HG03175 (cell line): ENCODE results near the gene FRMD4A.
A peak's percentile ranks its signal among the peaks of the same experiment; 100 is the strongest.
"Not testable (repeated sequence)": the region's sequence is repeated elsewhere in the genome, so short reads cannot be mapped to it uniquely, and the experiment has no call there.

Experiments used
- ATAC-seq: cut with Tn5 transposase; IDR thresholded peaks from one replicate; pipeline ENCODE4 v1.9.1; 2021; ENCODE audit warnings: mild to moderate bottlenecking, moderate library complexity; ENCODE audit not compliant: unreplicated experiment

The FRMD4A gene

GRCh38 chr10:13774303-13774893 is 556.3 kb downstream of the FRMD4A start:
- ATAC-seq, result no peak

GRCh38 chr10:13773496-13774170 is 557.1 kb downstream of the FRMD4A start:
- ATAC-seq, result no peak

DNA sequence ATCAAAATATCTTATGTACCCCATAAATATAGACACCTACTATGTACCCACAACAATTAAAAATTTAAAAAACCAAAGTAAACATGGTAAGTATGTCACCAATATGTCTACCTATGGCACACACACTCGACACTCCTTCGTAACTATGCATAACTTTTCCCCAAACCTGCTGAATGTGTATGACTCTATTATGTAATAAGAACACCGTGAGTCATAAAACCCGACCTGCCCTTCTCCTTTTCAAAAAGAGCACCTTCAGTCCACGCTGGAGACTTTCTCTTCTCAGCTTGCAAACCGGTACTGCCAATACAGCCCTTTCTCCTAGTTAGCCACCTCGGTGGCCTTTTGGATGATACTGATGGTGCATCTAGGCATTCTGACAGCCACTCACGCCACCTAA is 557.7 kb downstream of the FRMD4A start:
- ATAC-seq, result no peak

- no peak for ATAC-seq
These were observed 558.7 kb downstream of the FRMD4A start for GRCh38 chr10:13771992-13772391.

GRCh38 chr10:13770760-13771493 is 559.8 kb downstream of the FRMD4A start:
- no peak for ATAC-seq

GRCh38 chr10:13769946-13770345 is 560.8 kb downstream of the FRMD4A start:
- peak; percentile 37 for ATAC-seq

- no peak for ATAC-seq
These were observed 563.0 kb downstream of the FRMD4A start for GRCh38 chr10:13767676-13768178.

- ATAC-seq, result not testable (repeated sequence)
These were observed 563.6 kb downstream of the FRMD4A start for GRCh38 chr10:13767148-13767547.

- peak; percentile 66 for ATAC-seq
These were observed 564.9 kb downstream of the FRMD4A start for GRCh38 chr10:13765641-13766341.

DNA sequence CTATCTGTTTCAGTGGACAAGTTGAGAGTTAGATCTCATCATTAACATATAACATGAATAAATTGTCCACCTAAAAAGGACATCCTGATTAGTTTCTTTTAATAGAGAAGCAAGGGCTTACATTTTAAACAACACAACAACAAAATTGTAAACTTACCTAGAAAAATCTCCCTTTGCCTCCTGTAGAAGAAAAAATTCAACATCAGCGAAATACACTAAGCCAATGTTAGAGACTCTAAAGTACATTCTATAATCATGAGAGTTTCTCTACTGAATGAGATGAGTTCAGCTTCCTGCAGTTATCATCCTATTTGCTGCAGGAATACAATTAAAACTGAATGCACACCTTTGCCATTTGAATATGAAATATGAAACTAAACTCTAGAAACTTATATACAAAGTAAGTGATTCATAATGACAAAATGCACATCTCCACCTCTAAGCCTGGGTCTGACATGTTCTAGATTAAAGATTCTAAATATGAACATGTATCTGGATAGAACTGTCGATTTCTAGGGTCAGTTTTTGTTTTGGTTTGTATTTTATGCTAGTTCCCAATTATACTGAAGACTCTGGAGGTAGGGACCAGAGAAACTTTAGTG is 569.1 kb downstream of the FRMD4A start:
- ATAC-seq, result no peak

DNA sequence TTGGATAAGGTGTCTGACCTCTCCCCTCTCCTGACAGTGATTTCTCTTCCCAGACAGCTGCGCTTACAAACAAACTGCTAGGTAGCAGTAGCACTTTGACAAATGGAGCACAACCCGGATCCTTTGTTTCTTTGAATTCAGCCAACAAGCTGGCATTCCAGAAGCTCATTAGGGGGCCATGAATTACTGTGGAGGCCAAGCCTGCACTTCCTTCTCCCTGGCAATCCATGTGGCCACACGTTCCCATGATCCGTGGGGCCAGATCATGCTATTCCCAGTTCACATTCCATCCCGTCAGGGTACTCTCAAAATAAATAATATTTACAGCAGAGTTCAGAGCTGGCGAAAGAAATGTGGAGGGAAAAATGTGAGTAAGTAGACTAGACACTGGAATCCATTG is 571.6 kb downstream of the FRMD4A start:
- ATAC-seq, result no peak

DNA sequence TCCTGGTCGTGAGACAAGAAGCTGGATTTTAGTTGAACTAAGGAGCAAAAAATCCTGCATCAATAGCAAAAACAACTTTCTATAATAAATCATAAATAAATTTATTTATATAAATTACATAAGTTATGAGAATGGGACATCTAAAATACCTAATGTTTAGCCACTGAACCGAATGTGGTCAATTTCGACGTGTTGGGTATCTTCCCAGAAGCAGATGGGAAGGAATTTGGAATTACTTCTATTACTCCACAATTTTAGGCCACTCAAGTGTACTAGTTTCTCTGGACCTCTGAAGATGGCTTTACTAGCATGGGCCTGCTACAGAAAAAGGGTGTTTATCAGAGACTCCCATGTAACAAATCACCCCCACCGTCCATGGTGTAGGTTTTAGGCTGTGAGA is 572.0 kb downstream of the FRMD4A start:
- no peak for ATAC-seq

GRCh38 chr10:13758312-13758711 is 572.4 kb downstream of the FRMD4A start:
- no peak for ATAC-seq

DNA sequence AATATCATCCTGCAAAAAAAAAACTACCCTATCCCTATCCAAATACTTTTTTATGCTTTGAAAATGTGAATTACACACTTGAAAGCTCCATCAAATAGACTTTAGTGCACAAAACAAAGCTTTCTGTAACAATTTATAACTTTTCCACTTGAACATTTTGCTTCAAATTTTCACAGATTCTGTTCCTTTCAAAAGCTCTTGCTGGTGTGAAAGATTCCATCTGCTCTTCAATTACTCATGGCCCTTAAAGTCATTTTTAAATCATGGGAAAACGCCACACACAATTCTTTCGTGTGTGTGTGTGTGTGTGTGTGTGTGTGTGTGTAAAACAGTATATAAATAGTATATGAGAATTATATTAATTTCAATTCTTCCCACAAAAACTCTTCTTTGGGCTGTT is 576.4 kb downstream of the FRMD4A start:
- ATAC-seq, result no peak

DNA sequence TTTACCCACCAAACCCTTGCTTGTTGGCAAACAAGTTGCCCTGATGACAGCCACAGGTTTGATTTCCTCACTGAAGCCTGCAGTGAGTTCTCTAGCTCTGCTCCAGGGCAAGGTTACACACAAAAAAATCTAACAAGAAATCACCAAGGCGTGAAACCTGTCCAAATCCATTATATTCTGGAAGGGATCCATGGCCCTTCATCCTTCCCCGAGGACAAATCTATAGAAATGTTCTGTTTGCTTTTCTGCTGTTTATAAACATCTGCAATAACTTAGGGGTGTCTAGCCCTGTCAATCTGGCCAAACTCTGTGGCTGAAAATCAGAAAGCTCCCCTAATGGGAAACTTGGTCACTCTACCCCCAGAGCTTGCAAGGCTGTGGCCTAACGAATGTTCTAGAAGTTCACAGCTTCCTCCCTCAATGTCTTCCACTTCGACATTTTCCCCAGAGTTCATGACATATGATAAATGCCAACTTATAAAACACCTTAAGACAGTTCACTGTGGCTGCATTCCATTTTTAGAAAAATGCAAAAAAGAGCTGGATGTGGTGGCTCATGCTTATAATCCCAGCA is 579.4 kb downstream of the FRMD4A start:
- ATAC-seq, result no peak

DNA sequence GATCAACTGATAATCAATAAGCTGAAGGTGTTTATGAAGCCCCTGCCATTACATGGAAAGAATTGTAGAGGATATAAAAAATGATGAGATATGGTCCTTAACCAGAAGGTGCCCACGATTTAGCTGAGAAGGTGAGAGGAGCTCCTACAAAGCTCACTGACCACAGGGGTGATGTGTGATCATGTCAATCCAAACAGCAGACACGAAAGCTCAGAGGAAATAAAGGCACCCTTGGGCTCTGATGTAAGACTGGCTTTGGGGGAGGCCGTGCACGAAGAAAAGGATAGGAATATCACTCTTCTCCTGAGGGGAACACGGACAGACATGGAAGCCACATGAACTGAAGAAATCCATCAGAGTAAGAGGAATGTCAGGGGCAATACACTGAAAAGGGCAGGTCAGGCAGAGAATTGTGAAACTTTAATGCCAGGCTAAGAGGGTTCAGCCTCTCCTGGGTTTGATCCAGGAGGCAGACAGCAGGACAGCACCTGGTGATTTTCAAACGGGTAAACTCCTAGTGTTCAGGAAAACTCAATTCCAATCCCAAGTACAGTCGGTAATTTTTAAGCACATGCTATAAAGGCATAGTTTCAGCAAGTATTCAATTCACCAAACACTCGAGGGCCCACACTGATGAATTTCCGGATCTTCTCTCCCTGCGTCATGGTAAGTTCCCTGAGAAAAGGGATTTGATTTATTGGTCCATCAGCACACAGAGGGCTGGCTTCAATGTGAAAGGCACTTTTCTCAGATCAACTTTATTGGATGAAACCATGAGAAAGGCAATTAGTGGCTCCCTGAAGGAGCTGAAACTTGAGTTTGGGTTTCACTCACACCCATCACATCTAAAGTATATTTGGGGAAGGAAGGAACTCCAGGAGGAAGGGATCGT is 580.2 kb downstream of the FRMD4A start:
- no peak for ATAC-seq

DNA sequence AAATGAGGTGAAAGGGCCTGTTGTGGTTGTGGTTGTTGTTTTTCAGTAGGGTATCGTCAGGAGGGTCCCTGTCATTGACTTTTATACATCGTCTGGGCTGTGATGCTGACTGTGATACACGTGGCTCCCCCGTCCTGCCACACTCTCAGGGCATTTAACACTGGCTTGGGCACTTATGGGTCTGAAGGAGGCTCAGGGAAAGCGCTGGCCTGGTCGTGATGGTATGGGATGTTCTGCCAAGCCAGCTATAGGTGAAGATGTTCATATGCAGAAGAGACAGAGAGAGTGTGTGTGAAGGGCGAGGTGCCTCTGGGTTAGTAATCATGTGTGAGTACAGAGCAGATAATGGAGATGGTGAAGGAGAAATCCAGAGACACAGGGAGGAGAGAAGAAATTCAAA is 585.5 kb downstream of the FRMD4A start:
- no peak for ATAC-seq

DNA sequence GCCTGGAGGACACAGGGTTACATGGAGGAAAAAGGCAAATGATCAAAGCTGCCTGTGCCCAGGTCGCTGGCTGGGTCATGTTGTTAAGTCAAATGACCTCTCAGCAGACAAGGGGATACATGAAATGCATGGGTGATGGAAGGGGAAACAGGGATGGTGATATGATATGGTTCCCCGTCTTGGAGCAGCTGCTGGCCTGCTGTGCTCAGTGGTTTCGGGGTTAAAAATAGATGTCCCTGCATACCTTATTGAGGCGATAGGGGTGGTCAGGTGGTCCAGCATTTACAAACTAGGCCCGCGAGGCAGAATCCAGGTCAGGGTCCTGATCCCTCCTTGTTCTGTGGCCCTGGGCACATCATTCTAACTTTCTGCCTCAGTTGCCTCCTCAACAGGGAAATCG is 586.8 kb downstream of the FRMD4A start:
- ATAC-seq, result peak; percentile 8

GRCh38 chr10:13743101-13743693 is 587.5 kb downstream of the FRMD4A start:
- ATAC-seq, result peak; percentile 55
